Activated T-helper 1 cell treated with anti-CD3 and anti-CD28 coated beads, Interleukin-12 subunit alpha, Interleukin-12 subunit beta, Interleukin-2, Interleukin-4 antibody, amounts not matched to agents 30 ng/mL and 10 ng/mL and 1 ng/mL, durations not matched to agents 14 hours and 24 hours and 36 hours (primary cell): ENCODE measurements around the gene TIFAB. TPM values are rescaled to one million over a fixed set of nuclear protein-coding genes. Genes with fewer than 3 reads are reported as not detected.

Source experiments
- DNase-seq: peaks from one replicate; pipeline ENCODE4 v3.0.0; 2021; ENCODE audit warnings: low spot score
- H3K27ac Mint-ChIP-seq: one replicate; pipeline ENCODE4 v1.8.0; 2021; ENCODE audit warnings: mild to moderate bottlenecking, mixed read lengths
- H3K27me3 Mint-ChIP-seq: one replicate; pipeline ENCODE4 v1.8.0; 2022; ENCODE audit warnings: mild to moderate bottlenecking, moderate library complexity, mixed read lengths; ENCODE audit not compliant: insufficient read depth
- H3K36me3 Mint-ChIP-seq: one replicate; pipeline ENCODE4 v1.8.0; 2021; ENCODE audit warnings: low read depth, mixed read lengths
- H3K4me1 Mint-ChIP-seq: one replicate; pipeline ENCODE4 v1.8.0; 2021; ENCODE audit warnings: low read depth, mixed read lengths
- H3K4me3 Mint-ChIP-seq: one replicate; pipeline ENCODE4 v1.8.0; 2021; ENCODE audit warnings: mild to moderate bottlenecking, moderate library complexity, mixed read lengths
- H3K9me3 Mint-ChIP-seq: one replicate; pipeline ENCODE4 v1.8.0; 2021; ENCODE audit warnings: mixed read lengths
- intact Hi-C: fragments of 100-400 bp; cut with micrococcal nuclease; formaldehyde crosslinking; loops from one replicate; pipeline ENCODE4 v1.15.1; 2024
- total RNA-seq: library from RNA; stranded (reverse); gene quantifications from 2 replicates; pipeline ENCODE4 v1.2.3, GENCODE V29; 2022

Gene TIFAB
- total RNA-seq, 1 donor from 2014 or later = not detected

DNA sequence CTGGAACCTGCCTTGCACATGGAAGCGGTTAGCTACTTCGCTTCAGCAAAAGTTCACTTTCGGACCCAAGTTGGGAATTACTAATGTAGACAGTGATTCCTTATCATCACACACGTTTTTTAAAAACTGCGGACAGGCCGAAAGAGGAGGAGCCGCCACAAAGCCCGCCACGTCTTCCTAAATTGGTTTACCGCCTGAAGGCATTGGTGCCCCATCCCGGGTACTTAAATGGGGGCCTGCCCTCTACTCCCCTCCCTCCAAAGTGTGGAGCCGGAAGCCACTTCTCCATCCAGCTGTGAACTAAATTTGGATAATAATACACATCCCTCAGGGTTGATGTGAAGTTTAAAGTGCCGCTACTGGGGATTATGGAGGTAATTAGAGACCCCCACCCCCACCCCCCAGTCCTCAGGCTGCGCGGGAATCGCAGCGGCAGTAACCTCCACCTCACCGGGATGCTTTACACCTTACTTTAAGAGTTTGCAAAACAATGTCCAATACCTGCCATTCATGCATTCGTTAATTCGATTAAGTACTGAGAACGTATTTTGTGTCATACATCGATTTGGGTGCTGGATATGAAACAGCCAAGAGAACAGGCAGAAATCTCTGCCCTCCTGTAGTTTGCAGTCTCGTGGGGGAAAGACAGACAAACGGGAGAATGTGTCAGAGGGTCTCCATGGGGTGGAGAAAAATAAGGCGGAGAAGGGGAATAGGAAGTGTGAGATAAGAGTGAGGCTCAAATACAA, 52.2 kb downstream of the TIFAB start:
- Mint-ChIP-seq H3K9me3 (peaks cover 1% of the 10 kb centered on the region), H3K27ac (peak overlapping the region; percentile 96), H3K36me3 (peaks cover 15% of the 10 kb centered on the region), H3K4me3 (peak overlapping the region; percentile 95), H3K4me1 (peaks cover 42% of the 10 kb centered on the region), H3K27me3 (peaks cover 13% of the 10 kb centered on the region)
- DNase-seq = no peak
- intact Hi-C loops = loop anchor here (1.0 to 5.0 kb wide), 4 partner anchors 23 to 1033 kb away; partner anchors contain the start of gene CDKL3

DNA sequence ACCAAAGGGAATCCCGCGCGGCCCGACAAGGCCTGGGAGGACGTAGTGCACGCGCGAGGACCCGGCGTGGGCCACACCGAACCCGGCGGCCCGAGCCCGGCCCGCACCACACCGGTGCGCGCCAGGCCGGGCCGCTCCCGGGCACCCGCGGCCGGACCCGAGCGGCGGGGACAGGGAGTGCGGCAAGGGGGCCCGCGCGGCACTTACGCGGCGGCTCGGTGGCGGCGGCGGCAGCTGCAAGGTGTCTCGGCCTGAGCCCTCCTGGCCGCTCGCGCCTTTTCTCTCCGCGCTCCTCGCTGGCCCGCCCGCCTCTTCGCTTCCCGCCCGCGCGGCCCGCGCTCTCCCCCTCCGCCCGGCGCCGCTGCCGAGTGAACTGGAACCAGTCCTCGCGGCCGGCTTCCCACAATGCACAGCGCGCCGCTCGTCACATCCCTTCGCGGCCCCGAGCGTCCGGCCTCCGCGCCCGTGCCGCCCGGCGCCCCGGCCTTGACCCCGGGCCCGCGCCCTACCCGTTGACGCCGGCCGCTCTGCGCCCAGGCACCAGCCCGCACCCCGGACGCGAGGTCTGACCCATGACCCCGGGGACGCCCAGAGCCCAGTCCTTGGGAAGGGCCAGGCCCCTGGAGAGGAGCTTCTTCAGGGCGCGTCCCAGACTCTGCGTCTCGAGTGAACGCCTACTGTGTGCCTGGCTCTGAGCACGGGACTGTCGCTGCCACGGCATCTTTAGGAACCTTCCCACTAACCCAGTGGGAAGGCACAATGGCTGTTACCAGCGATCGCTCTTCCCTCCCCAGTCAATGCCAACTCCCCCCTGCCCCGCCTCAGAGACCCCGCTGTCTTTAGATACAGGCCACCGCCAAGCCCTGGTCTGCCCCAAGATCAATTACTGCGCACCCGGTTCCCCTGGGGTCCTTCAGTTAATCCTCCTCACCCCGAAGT, 53.0 kb downstream of the TIFAB start, which contains the start of gene MACROH2A1:
TSS of gene MACROH2A1 (minus strand) at position 377 of the 939 bp plus-strand sequence. CDS start 10,138 bp downstream, outside the sequence.
- Mint-ChIP-seq H3K36me3 (peaks cover 15% of the 10 kb centered on the region), H3K4me3 (peak within 1 kb of the TSS; percentile 95), H3K27me3 (peaks cover 8% of the 10 kb centered on the region), H3K27ac (peak within 1 kb of the TSS; percentile 96), H3K9me3 (no peaks in the 10 kb centered on the region), H3K4me1 (peaks cover 50% of the 10 kb centered on the region)
- DNase-seq = peak; percentile 81
- intact Hi-C loops = loop anchor here (1.0 to 5.0 kb wide), 4 partner anchors 22 to 1032 kb away; partner anchors contain the start of gene CDKL3

DNA sequence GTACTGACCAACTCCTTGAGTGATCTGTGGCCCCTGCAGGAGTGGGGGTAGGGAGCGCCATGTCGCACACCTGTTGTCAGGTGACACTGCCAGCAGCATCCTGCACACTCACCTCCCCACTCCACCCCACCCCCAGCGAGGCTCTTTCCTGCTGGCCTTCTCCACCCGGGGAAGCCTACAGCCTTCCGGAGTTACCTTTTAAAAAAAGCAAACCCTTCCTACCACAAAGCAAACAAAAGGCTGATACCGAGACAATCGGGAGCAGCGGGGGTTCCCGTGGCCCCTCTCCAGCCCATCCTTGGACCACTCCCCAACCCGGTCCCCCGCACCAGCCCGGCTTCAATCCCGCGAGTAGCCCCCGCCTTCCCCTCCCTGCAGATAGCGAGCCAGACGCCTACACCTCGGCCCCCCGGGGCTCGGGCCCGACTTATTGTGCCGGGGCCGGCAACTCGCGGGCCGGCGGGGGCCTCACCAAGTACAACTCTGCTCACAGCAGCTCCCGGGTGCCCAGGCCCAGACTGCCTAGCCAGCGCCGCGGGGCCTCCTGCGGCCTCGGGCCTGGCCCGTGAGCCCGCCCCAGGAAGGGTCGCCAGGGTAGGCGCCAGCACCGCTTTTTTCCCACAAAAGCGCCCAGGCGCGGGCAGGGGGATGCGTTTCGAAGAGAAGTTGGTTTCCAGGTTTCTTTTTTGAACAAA, 53.8 kb downstream of the TIFAB start:
- intact Hi-C loops = loop anchor here (2.0 to 5.0 kb wide), 3 partner anchors 28 to 1031 kb away; partner anchors contain the start of gene CDKL3
- Mint-ChIP-seq H3K4me3 (peak overlapping the region; percentile 89), H3K27ac (peak overlapping the region; percentile 90), H3K4me1 (peaks cover 58% of the 10 kb centered on the region), H3K9me3 (no peaks in the 10 kb centered on the region), H3K27me3 (peaks cover 8% of the 10 kb centered on the region), H3K36me3 (peaks cover 17% of the 10 kb centered on the region)
- peak; percentile 48 for DNase-seq

Other genes starting within 250 kb of the TIFAB start
- 315 and 317 TPM in 2 replicates for gene MACROH2A1, start 53.1 kb downstream of the TIFAB start, total RNA-seq
- gene DCANP1, start 5.0 kb downstream of the TIFAB start, total RNA-seq = not detected in 2 replicates
- gene NEUROG1, start 83.6 kb upstream of the TIFAB start, total RNA-seq = not detected in 2 replicates
- not detected in 2 replicates for gene CXCL14, start 126.6 kb upstream of the TIFAB start, total RNA-seq